Endothelial cell of umbilical vein (primary cell): Measurements from ENCODE around the gene USPL1. TPM values are rescaled to one million over a fixed set of nuclear protein-coding genes. Genes with fewer than 3 reads are reported as not detected.

ENCODE experiments used
- BruUV-seq: library from RNA; stranded (reverse); fragments of 400-500 nt; replicated peaks from 2 replicates; lab custom pipeline; 2021; lab: Mats Ljungman, UMichigan
- CTCF ChIA-PET: fragments of 300-600, 350-600 bp; sonication (Branson Sonifier 250); formaldehyde crosslinking; loops from one replicate; lab custom pipeline; 2021; ENCODE audit warnings: antibody characterized with exemption, inconsistent platforms; lab: Charles Lee
- POLR2A ChIA-PET: fragments of 300-600, 350-600 bp; sonication (Branson Sonifier 250); formaldehyde crosslinking; loops from one replicate; lab custom pipeline; 2021; ENCODE audit warnings: antibody characterized with exemption, inconsistent platforms; lab: Charles Lee
- DNase-seq: peaks from one replicate; pipeline ENCODE4 v3.0.0-alpha.2; 2011; ENCODE audit warnings: low read depth, low spot score
- FAIRE-seq: peaks from 2 replicates; lab custom pipeline; 2011; peaks lifted over from hg19 to GRCh38; lab: Jason Lieb, UNC
- H2AFZ ChIP-seq: 2 replicates; pipeline ENCODE4 v1.6.0; 2012; ENCODE audit warnings: low read depth, low read length, control low read depth, inconsistent platforms
- H3K27ac ChIP-seq: 2 replicates; pipeline ENCODE4 v1.5.1; 2011; ENCODE audit warnings: low read depth, mild to moderate bottlenecking, control low read depth, low read length, moderate library complexity; ENCODE audit not compliant: insufficient read depth
- H3K27me3 ChIP-seq, 2 experiments: 2 replicates each; pipeline versions ENCODE4 v1.6.0 to v1.6.1; 2011; ENCODE audit warnings: low read length in 2 of 2, mixed read lengths in 1 of 2; ENCODE audit not compliant: control insufficient read depth in 2 of 2, insufficient read depth in 2 of 2
- H3K36me3 ChIP-seq, 2 experiments: 2 replicates in 1 of 2; 3 replicates in 1 of 2; pipeline ENCODE4 v1.5.1; 2011; ENCODE audit warnings: low read length in 2 of 2, mild to moderate bottlenecking in 1 of 2, moderate library complexity in 1 of 2; ENCODE audit not compliant: control insufficient read depth in 2 of 2, insufficient read depth in 2 of 2; ENCODE audit errors: extremely low read depth in 1 of 2
- H3K4me1 ChIP-seq: 3 replicates; pipeline ENCODE4 v1.5.1; 2011; ENCODE audit warnings: mild to moderate bottlenecking, low read length; ENCODE audit not compliant: control insufficient read depth, insufficient read depth; ENCODE audit errors: extremely low read depth
- H3K4me2 ChIP-seq: 2 replicates; pipeline ENCODE4 v1.6.1; 2011; ENCODE audit warnings: low read length, control low read depth, mixed read lengths; ENCODE audit not compliant: insufficient read depth
- H3K4me3 ChIP-seq, 3 experiments: fragments of 200-600 bp in 1 of 3; sonication (generic), shearing (Covaris generic) in 1 of 3; replicated peaks in 1 of 3; 2 replicates each; pipeline ENCODE4 v1.5.1; 2011 to 2016; ENCODE audit warnings: control low read depth in 3 of 3, low read length in 3 of 3, mild to moderate bottlenecking in 2 of 3, inconsistent platforms in 1 of 3, low read depth in 1 of 3, moderate library complexity in 1 of 3; ENCODE audit not compliant: insufficient read depth in 1 of 3
- H3K79me2 ChIP-seq: 2 replicates; pipeline ENCODE4 v1.6.0; 2012; ENCODE audit warnings: low read length, inconsistent platforms; ENCODE audit not compliant: control insufficient read depth, insufficient read depth
- H3K9ac ChIP-seq: replicated peaks from 2 replicates; pipeline ENCODE3; 2011; ENCODE audit warnings: low read length, control low read depth; ENCODE audit not compliant: insufficient read depth; ENCODE audit errors: extremely low read depth
- H3K9me1 ChIP-seq: replicated peaks from 3 replicates; pipeline ENCODE4 v1.6.0; 2011; ENCODE audit warnings: mild to moderate bottlenecking, low read length; ENCODE audit not compliant: control insufficient read depth, insufficient read depth; ENCODE audit errors: extremely low read depth
- H3K9me3 ChIP-seq: replicated peaks from 2 replicates; pipeline ENCODE4 v1.5.1; 2012; ENCODE audit warnings: low read length, inconsistent platforms; ENCODE audit not compliant: control insufficient read depth, insufficient read depth
- H4K20me1 ChIP-seq: replicated peaks from 2 replicates; pipeline ENCODE3; 2011; ENCODE audit warnings: mild to moderate bottlenecking, low read length; ENCODE audit not compliant: control insufficient read depth, insufficient read depth; ENCODE audit errors: extremely low read depth
- EZH2 ChIP-seq: IDR thresholded peaks from 2 replicates; pipeline ENCODE4 v1.6.1; 2012; ENCODE audit warnings: borderline replicate concordance, low read depth, mild to moderate bottlenecking, moderate library complexity, low read length, inconsistent platforms; ENCODE audit not compliant: severe bottlenecking
- FOS ChIP-seq: IDR thresholded peaks from 2 replicates; pipeline ENCODE4 v1.6.1; 2011; ENCODE audit warnings: mild to moderate bottlenecking, low read length, moderate library complexity, borderline replicate concordance; ENCODE audit not compliant: insufficient read depth
- dilution Hi-C: fragments of 300-500 bp; cut with MboI; formaldehyde crosslinking; loops from one replicate; pipeline ENCODE4 v1.15.0; 2019; ENCODE audit warnings: low sequenced_read_pairs; ENCODE audit not compliant: extremely low pct_ligation_motif_present
- intact Hi-C: fragments of 100-400 bp; cut with micrococcal nuclease; formaldehyde crosslinking; loops from one replicate; pipeline ENCODE4 v1.10.0; 2022
- polyA plus RNA-seq, 4 experiments: library from polyadenylated mRNA; depleted of rRNA in 3 of 4; stranded (reverse) in 3 of 4; unstranded in 1 of 4; fragments of >200 nt; gene quantifications; 2 replicates each; pipeline versions ENCODE4 v1.2.1 to v1.2.3, GENCODE V29; 2011 to 2012; ENCODE audit warnings: missing spikeins in 1 of 4
- total RNA-seq: library from RNA; stranded (reverse); gene quantifications from 2 replicates; pipeline ENCODE4 v1.2.3, GENCODE V29; 2021
- TF ChIP-seq, protein P1 (sequence below), 2 donors: IDR thresholded peaks; 1 replicate in 1 of 2; 2 replicates in 1 of 2; pipeline ENCODE4 v1.5.1; 2011; ENCODE audit warnings: low read length in 2 of 2, mild to moderate bottlenecking in 2 of 2, moderate library complexity in 2 of 2, control low read depth in 1 of 2, inconsistent platforms in 1 of 2, low read depth in 1 of 2; ENCODE audit not compliant: insufficient read depth in 1 of 2; ENCODE audit errors: extremely low read depth in 1 of 2

Gene USPL1
- total and polyA plus RNA-seq, 2 donors (not counting 3 experiments of a cell fraction or from before 2014, with no cell fraction given), result 14.6 to 21.0 TPM

- dilution Hi-C loops, result no loop called here
- intact Hi-C loops, result no loop called here
- H3K79me2 ChIP-seq, result peaks cover 87% of the 10 kb centered on the region
- no peaks in the 10 kb centered on the region for H3K9me1 ChIP-seq
- no peaks in the 10 kb centered on the region for H4K20me1 ChIP-seq
- peaks cover 18 to 19% of the 10 kb centered on the region in 2 experiments for H3K36me3 ChIP-seq
- no peak overlapping the region for H3K4me2 ChIP-seq
- TF ChIP-seq FOS, result no peak
- TF ChIP-seq, protein P1, sequence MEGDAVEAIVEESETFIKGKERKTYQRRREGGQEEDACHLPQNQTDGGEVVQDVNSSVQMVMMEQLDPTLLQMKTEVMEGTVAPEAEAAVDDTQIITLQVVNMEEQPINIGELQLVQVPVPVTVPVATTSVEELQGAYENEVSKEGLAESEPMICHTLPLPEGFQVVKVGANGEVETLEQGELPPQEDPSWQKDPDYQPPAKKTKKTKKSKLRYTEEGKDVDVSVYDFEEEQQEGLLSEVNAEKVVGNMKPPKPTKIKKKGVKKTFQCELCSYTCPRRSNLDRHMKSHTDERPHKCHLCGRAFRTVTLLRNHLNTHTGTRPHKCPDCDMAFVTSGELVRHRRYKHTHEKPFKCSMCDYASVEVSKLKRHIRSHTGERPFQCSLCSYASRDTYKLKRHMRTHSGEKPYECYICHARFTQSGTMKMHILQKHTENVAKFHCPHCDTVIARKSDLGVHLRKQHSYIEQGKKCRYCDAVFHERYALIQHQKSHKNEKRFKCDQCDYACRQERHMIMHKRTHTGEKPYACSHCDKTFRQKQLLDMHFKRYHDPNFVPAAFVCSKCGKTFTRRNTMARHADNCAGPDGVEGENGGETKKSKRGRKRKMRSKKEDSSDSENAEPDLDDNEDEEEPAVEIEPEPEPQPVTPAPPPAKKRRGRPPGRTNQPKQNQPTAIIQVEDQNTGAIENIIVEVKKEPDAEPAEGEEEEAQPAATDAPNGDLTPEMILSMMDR (IDR thresholded peaks at IDR 0.05; ENCODE audit: extremely low read depth in 1 of 2, insufficient read depth in 1 of 2, low read depth in 1 of 2, low read length in 2 of 2), result no peak
- no peaks in the 10 kb centered on the region for H3K27me3 ChIP-seq
- no peaks in the 10 kb centered on the region for H3K4me1 ChIP-seq
- no peak overlapping the region for H3K9ac ChIP-seq
- no peak overlapping the region for H2AFZ ChIP-seq
- ChIA-PET CTCF (no interaction called here), POLR2A (interaction anchor here (1.2 kb wide), 1 partner anchor 14 kb away, joined by 3 read pairs; no protein-coding TSS in a partner anchor)
- H3K9me3 ChIP-seq, result no peaks in the 10 kb centered on the region
- BruUV-seq, result no TSS peak
- no peak overlapping the region for H3K27ac ChIP-seq
- no peak overlapping the region for H3K4me3 ChIP-seq
- no peak for FAIRE-seq
- no peak for DNase-seq
These were observed 11.8 kb downstream of the USPL1 start for GRCh38 chr13:30629527-30629926.

GRCh38 chr13:30633861-30634260 lies 16.1 kb downstream of the USPL1 start:
- Histone ChIP-seq H3K9ac (no peak overlapping the region), H3K9me3 (no peaks in the 10 kb centered on the region), H3K9me1 (no peaks in the 10 kb centered on the region), H2AFZ (no peak overlapping the region), H3K79me2 (peaks cover 85% of the 10 kb centered on the region), H4K20me1 (peaks cover 2% of the 10 kb centered on the region), H3K4me1 (no peaks in the 10 kb centered on the region), H3K36me3 (peaks cover 18% of the 10 kb centered on the region in 2 experiments), H3K27me3 (no peaks in the 10 kb centered on the region), H3K27ac (no peak overlapping the region), H3K4me3 (no peak overlapping the region), H3K4me2 (no peak overlapping the region)
- DNase-seq (no peak), FAIRE-seq (no peak)
- intact Hi-C loops, result no loop called here
- dilution Hi-C loops, result no loop called here
- BruUV-seq, result no TSS peak
- TF ChIP-seq EZH2, result no peak
- TF ChIP-seq, protein P1 (IDR thresholded peaks at IDR 0.05; ENCODE audit: extremely low read depth in 1 of 2, insufficient read depth in 1 of 2, low read depth in 1 of 2, low read length in 2 of 2), result no peak
- CTCF ChIA-PET, result no interaction called here
- POLR2A ChIA-PET, result no interaction called here
